HepG2 (cell line): Measurements from ENCODE around the gene UBR4.

Experiments used
- CTCF ChIP-seq: sonication (generic); formaldehyde crosslinking; IDR thresholded peaks from 2 replicates; pipeline ENCODE4 v1.5.0; 2020; ENCODE audit warnings: mild to moderate bottlenecking, missing genetic modification reagents, moderate library complexity
- KDM1A ChIP-seq: IDR thresholded peaks from 2 replicates; pipeline ENCODE4 v1.6.1; 2016; ENCODE audit warnings: missing compliant biosample characterization
- KDM5A ChIP-seq: fragments of 200-600 bp; sonication (generic); IDR thresholded peaks from 2 replicates; pipeline ENCODE4 v1.7.0; 2018; ENCODE audit warnings: antibody characterized with exemption, mild to moderate bottlenecking, low read length, borderline replicate concordance
- MLXIP ChIP-seq: sonication (generic); formaldehyde crosslinking; IDR thresholded peaks from 2 replicates; pipeline ENCODE4 v1.9.0; 2021; ENCODE audit warnings: missing genetic modification reagents, borderline replicate concordance
- MTA3 ChIP-seq: sonication (generic); formaldehyde crosslinking; IDR thresholded peaks from 2 replicates; pipeline ENCODE4 v1.4.0; 2020; ENCODE audit warnings: missing genetic modification reagents
- MYPOP ChIP-seq: sonication (generic); formaldehyde crosslinking; IDR thresholded peaks from 2 replicates; pipeline ENCODE4 v1.8.1; 2023; ENCODE audit warnings: mild to moderate bottlenecking, moderate library complexity, missing genetic modification reagents
- SRF ChIP-seq: IDR thresholded peaks from 2 replicates; pipeline ENCODE4 v1.6.1; 2011; ENCODE audit warnings: mild to moderate bottlenecking, low read depth, low read length, moderate library complexity
- TP53 ChIP-seq: sonication (generic); formaldehyde crosslinking; conservative IDR thresholded peaks from 2 replicates; pipeline ENCODE4 v1.4.0; 2020; ENCODE audit warnings: missing genetic modification reagents
- ZBTB7B ChIP-seq: sonication (generic); formaldehyde crosslinking; IDR thresholded peaks from 2 replicates; pipeline ENCODE4 v1.4.0; 2020; ENCODE audit warnings: missing genetic modification reagents
- ZNF331 ChIP-seq: sonication (generic); formaldehyde crosslinking; IDR thresholded peaks from 2 replicates; pipeline ENCODE4 v1.4.0; 2020; ENCODE audit warnings: missing genetic modification reagents

- TF ChIP-seq CTCF (CRISPR knock-in tag) (no peak), TP53 (CRISPR knock-in tag) (no peak), ZBTB7B (CRISPR knock-in tag) (no peak), SRF (no peak), KDM1A (CRISPR knock-in tag) (no peak), MTA3 (CRISPR knock-in tag) (no peak), ZNF331 (CRISPR knock-in tag) (no peak), KDM5A (no peak), MLXIP (CRISPR knock-in tag) (no peak), MYPOP (CRISPR knock-in tag) (no peak)
Observed at GRCh38 chr1:19205845-19206244, 4.2 kb downstream of the UBR4 start.
